Measurements from ENCODE around the gene TOR1AIP1. TPM values are rescaled to one million over a fixed set of nuclear protein-coding genes. Genes with fewer than 3 reads are reported as not detected.
A peak's percentile ranks its signal among the peaks of the same experiment; 100 is the strongest.
"Not testable (repeated sequence)": the region's sequence is repeated elsewhere in the genome, so short reads cannot be mapped to it uniquely, and the experiment has no call there.

The TOR1AIP1 gene
- polyA plus RNA-seq, 1 donor, result 57.1 TPM

GRCh38 chr1:179937668-179938254, 55.7 kb downstream of the TOR1AIP1 start:
- no peak for DNase-seq

GRCh38 chr1:179938752-179939151, 56.7 kb downstream of the TOR1AIP1 start:
- DNase-seq, result no peak

GRCh38 chr1:179939941-179940340, 57.9 kb downstream of the TOR1AIP1 start:
- DNase-seq, result no peak

DNA sequence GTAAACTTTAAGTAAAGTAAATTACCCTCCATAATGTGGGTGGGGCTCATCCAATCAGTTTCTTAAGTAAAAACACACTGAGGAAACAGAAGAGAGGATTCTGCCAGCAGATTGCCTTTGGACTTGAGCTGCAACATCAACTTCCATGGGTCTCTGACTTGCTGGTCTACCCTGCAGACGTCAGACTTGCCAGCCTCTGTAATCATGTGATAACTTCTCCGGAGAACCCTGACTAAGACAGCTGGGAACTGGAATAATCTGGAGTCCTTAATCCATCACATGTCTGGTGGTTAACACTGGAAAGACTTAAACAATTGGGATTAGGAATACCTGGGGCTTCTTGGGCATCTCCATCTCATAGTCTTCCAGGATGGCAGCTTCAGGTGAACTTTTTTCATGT, 59.4 kb downstream of the TOR1AIP1 start:
- DNase-seq, result no peak

GRCh38 chr1:179950651-179951050, 68.6 kb downstream of the TOR1AIP1 start:
- no peak for DNase-seq

GRCh38 chr1:179951383-179952144, 69.5 kb downstream of the TOR1AIP1 start:
- DNase-seq, result no peak

DNA sequence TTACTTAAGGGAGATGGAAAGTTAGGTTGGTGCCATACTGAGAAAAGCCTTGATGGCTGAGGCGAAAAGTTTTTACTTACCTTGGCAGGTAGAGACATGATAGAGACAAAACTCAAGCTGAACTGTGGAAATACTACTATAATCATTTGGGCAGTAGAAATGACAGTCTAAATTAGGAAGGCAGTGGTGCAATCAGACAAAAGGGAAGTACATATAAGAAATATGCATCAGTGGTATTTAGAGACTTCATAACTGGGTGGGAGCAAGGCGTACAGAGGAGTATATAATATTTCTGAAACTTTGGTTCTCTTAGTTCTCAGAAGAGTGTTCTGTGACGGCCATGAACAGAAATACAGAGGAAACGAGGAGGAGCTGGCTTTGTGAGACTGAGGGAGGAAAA, 70.1 kb downstream of the TOR1AIP1 start:
- no peak for DNase-seq

GRCh38 chr1:179953974-179954492, 71.9 kb downstream of the TOR1AIP1 start:
- no peak for DNase-seq

DNA sequence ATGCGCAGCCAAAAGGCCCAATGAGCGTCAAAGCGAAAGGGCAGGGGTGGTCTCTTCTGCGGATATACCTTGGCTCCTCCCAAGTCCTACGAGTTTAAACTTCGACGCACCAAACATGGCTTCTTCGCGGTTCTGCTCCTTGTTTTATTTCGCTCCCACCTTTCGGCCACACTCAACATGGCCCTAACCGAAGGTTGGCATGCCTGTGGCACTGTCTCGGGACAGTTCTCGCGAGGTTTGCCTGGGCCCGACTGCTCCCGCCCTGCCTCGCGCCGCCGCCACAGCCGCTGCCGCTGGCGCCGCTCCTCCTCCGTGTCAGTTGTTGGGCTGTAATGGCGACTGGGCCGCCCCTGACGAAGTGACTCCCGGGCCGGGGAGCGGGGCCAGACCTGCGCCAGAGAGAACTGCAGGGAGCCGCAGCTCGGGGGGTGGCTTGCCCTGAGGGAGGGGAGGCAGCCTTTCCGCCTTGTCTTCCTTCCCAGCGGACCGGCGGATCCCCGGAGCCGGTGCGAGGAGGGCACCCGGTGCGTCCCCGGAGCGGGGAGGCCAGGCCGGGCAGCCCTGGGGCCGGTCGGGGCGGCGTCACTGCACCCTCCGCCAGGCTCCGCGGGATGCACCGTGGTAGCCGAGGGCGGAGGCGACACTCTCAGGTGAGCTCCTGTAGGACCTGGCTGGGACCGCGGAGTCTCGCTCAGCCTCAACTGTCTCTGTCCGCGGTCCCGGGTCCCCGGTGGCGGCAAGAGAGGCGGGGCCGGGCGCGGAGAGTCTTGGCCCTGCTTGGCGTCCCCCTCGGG, 72.6 kb downstream of the TOR1AIP1 start, which contains the start of gene CEP350:
TSS of gene CEP350 (plus strand) at position 318 of the 794 bp plus-strand sequence. CDS start 31,372 bp downstream, outside the sequence.
- peak; percentile 99 for DNase-seq

DNA sequence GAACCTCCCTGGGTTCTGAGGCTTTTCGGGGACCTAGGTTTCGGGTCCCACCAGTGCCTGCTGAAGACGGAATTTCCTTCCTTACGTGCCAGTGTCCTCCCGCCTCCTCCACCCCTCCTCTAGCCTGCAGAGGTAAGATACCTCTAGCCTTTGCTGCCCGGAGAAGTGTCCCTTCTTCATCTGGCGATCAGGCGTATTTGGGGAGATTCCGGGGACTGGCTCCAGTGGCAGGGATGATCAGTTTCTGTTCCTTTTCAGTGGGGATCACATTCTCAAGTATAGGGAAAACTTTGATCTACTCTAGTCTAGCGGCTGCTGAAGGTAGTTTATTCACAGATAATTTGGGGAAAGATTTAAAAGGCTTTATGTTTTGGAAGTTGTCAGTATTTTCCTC, 73.2 kb downstream of the TOR1AIP1 start:
- no peak for DNase-seq

DNA sequence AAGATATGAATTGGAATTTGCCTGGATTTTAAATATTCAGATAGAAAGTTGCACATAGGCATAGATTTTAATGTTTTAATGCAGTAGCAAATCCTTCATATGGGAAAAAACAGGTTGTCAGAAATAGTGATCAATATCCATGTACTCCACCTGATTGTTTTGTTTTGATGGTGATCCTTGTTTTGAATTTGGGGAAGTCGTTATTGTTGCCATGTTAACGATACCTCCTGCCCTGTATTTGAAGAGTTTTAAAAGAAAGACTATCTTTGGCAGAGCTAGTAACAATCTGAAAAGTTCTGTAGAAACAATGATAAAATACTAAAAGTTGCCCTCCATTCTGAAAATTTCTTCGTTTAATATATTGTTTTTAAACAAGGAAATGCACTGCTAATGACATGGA, 73.6 kb downstream of the TOR1AIP1 start:
- DNase-seq, result no peak

- DNase-seq, result no peak
Measured at GRCh38 chr1:179958359-179958758, 76.3 kb downstream of the TOR1AIP1 start.

GRCh38 chr1:179962168-179962567, 80.1 kb downstream of the TOR1AIP1 start:
- DNase-seq, result not testable (repeated sequence)

DNA sequence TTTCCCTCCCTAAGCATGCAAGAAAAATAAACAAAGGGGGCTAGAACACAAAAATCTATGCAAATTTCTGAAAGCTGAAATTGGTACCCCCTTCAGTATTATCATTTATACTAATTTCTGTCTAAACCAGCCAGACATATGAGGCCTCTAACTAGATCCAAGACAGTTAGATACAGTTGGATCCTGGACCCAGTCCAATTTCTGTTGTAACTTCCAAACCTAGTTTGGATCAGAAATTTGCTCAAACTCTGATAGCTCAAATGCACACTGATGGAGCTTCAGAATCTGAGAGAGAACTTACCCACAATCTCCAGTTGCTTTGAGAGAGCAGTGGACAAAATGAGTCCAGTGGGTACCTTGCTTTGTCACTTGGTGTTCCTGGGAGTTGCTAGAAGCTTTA, 84.5 kb downstream of the TOR1AIP1 start:
- DNase-seq, result no peak

DNA sequence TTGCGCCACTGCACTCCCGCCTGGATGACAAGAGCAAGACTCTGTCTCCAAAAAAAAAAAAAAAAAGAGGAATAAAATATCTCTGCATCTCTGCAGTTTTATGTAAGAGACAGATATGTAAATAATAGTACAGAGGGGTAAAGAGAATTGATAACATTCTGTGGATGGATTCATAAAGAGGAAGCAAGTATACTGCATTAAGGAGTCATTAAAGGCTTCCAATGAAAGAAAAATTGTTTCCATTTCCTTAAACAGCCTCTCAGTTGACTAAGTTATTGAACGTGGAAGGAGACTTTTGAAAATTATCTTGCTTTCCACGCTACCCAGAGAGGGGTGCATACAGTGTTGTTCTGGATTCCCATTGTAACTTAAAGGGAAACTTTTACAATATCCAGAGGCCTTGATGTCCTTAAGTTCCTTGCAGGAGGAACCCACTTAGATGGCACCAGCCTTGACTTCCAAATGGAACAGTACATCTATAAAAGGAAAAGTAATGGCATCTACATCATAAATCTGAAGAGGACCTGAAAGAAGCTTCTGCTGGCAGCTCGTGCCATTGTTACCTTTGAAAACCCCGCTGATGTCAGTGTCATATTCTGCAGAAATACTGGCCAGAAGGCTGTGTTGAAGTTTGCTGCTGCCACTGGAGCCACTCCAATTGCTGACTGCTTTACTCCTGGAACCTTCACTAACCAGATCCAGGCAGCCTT, 86.4 kb downstream of the TOR1AIP1 start:
- no peak for DNase-seq

DNA sequence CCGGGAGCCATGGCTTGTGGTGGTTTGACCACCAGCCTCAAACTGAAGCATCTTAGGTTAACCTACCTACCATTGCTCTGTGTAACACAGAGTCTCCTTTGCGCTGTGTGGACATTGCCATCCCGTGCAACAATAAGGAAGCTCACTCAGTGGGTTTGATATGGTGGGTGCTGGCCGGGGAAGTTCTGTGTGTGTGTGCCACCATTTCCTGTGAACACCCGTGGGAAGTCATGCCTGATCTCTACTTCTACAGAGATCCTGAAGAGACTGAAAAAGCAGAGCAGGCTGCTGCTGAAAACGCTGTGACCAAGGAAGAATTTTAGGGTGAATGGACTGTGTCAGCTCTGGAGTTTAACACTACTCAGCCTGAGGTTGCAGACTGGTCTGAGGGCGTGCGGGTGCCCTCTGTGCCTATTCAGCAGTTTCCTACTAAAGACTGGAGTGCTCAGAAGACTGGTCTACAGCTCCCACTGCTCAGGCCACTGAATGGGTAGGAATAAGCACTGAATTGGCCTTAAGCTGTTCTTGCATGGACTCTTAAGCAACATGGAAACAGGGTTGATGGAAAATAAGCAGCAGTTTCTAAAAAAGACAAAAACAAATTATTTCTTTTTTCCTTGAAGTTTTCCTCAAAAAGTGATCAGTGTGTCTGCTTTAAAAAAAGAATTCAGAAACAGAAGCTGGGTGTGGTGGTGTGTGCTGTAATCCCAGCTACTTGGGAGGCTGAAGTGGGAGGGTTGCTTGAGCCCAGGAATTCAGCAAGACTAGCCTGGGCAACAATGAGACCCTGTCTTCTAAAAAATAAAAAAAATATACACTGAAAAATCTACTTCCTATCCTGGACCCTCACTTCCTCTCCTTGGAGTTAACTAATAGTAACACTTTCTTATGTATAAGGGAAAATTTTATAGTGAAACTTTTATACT, 87.2 kb downstream of the TOR1AIP1 start:
- DNase-seq, result no peak

Measured in left kidney (tissue), 2 donors.